ENCODE results near the gene DMD. TPM values are rescaled to one million over a fixed set of nuclear protein-coding genes. Genes with fewer than 3 reads are reported as not detected.

Gene DMD
- total RNA-seq, 1 experiment from 2014 or later, result 25.3 TPM

DNA sequence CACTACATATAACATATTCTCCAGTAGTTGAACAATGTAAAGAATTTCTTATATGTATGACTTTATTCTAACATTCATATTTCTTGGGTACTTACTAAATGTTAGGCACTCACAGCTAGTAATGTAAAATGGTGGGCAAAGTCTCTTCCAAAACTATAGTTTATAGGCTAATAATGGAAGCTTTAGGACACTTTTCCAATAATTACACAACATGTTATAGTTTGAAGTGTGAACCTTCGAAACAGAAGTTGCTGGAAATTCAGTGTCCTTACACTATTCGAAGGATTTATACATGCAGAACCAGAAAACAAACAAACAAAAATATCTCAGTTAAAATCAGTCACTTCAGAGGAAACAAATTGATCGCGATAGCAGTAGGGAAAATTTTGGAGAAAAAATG is 212.6 kb downstream of the DMD start:
- H3K4me1 ChIP-seq (replicated peaks; ENCODE audit: insufficient read depth), result no peaks in the 10 kb centered on the region
- H3K27ac ChIP-seq, result no peak overlapping the region
- TF ChIP-seq EZH2 (IDR thresholded peaks at IDR 0.05; ENCODE audit: low read depth), result no peak
- TF ChIP-seq, protein P1, sequence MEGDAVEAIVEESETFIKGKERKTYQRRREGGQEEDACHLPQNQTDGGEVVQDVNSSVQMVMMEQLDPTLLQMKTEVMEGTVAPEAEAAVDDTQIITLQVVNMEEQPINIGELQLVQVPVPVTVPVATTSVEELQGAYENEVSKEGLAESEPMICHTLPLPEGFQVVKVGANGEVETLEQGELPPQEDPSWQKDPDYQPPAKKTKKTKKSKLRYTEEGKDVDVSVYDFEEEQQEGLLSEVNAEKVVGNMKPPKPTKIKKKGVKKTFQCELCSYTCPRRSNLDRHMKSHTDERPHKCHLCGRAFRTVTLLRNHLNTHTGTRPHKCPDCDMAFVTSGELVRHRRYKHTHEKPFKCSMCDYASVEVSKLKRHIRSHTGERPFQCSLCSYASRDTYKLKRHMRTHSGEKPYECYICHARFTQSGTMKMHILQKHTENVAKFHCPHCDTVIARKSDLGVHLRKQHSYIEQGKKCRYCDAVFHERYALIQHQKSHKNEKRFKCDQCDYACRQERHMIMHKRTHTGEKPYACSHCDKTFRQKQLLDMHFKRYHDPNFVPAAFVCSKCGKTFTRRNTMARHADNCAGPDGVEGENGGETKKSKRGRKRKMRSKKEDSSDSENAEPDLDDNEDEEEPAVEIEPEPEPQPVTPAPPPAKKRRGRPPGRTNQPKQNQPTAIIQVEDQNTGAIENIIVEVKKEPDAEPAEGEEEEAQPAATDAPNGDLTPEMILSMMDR (conservative IDR thresholded peaks at IDR 0.05), result no peak
- H3K27me3 ChIP-seq (ENCODE audit: insufficient read depth, low read depth), result no peaks in the 10 kb centered on the region
- CTCF ChIA-PET, result interaction anchor here (0.6 kb wide), 1 partner anchor 51 kb away, joined by 3 read pairs; no protein-coding TSS in a partner anchor
- no peaks in the 10 kb centered on the region for H3K36me3 ChIP-seq (ENCODE audit: low read depth)
- intact Hi-C loops (cut with micrococcal nuclease; ENCODE audit: unreplicated experiment), result no loop called here
- no peak overlapping the region for H2AFZ ChIP-seq
- H3K9me2 ChIP-seq (ENCODE audit: insufficient read depth), result no peaks in the 10 kb centered on the region
- no peak overlapping the region for H3K4me2 ChIP-seq
- no peaks in the 10 kb centered on the region for H3K9me3 ChIP-seq (ENCODE audit: insufficient read depth, low read depth)
- no peak overlapping the region for H3K4me3 ChIP-seq
- BruUV-seq (replicated peaks), result no TSS peak
- no peaks in the 10 kb centered on the region for H4K20me1 ChIP-seq (ENCODE audit: insufficient read depth)
- H3K79me2 ChIP-seq (ENCODE audit: low read depth), result no peaks in the 10 kb centered on the region
- POLR2A ChIA-PET (ENCODE audit: unreplicated experiment), result no interaction called here
- no peaks in the 10 kb centered on the region for H3F3A ChIP-seq (ENCODE audit: insufficient read depth, low read depth)
- no peak for DNase-seq

DNA sequence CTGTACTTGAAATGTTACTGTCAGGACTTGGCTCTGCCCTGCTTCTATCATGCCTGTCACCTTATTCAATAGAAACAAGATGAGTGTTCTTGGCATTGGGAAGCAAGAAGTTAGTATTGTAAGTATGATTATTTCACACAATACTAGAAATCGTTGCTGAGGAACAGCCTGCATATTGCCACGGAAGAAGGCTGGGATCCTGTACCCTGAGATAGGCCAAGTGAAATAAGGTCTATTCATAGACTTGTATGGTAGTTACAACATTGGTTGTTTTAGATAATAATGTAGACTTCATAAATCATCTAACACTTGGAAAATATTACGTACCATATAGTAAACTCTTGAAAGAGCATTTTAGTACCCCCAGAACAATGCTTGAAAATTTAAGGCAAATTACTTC is 215.9 kb downstream of the DMD start:
- no peaks in the 10 kb centered on the region for H3K4me1 ChIP-seq (replicated peaks; ENCODE audit: insufficient read depth)
- H3K4me2 ChIP-seq, result no peak overlapping the region
- H2AFZ ChIP-seq, result no peak overlapping the region
- ChIA-PET CTCF (no interaction called here), POLR2A (ENCODE audit: unreplicated experiment) (no interaction called here)
- H4K20me1 ChIP-seq (ENCODE audit: insufficient read depth), result no peaks in the 10 kb centered on the region
- no peaks in the 10 kb centered on the region for H3K9me2 ChIP-seq (ENCODE audit: insufficient read depth)
- BruUV-seq (replicated peaks), result no TSS peak
- H3K9me3 ChIP-seq (ENCODE audit: insufficient read depth, low read depth), result no peaks in the 10 kb centered on the region
- H3K27me3 ChIP-seq (ENCODE audit: insufficient read depth, low read depth), result no peaks in the 10 kb centered on the region
- intact Hi-C loops (cut with micrococcal nuclease; ENCODE audit: unreplicated experiment), result no loop called here
- no peaks in the 10 kb centered on the region for H3F3A ChIP-seq (ENCODE audit: insufficient read depth, low read depth)
- no peak overlapping the region for H3K4me3 ChIP-seq
- no peaks in the 10 kb centered on the region for H3K36me3 ChIP-seq (ENCODE audit: low read depth)
- H3K79me2 ChIP-seq (ENCODE audit: low read depth), result no peaks in the 10 kb centered on the region
- no peak overlapping the region for H3K27ac ChIP-seq
- no peak for DNase-seq
- TF ChIP-seq, protein P1 (conservative IDR thresholded peaks at IDR 0.05), result no peak
- no peak for TF ChIP-seq EZH2 (IDR thresholded peaks at IDR 0.05; ENCODE audit: low read depth)

DNA sequence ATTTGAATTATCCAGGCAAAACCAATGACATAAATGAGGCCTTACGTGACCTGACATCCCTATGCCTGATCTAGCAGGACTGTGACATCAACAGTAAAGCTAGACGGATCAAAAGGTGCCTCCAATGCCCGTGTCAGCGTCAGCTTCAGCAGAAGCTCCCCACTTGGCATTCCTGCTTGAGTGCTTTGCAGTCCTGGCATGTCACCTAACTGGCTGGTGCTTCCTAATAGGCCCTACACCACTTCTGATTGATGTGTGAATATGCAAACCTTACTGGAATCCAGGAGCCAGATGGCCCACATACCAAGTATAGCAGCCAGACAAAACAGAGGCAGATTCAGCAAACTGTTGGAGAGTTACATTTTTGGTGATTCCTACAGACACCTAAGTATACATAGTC is 224.2 kb downstream of the DMD start:
- no peak overlapping the region for H3K27ac ChIP-seq
- no peaks in the 10 kb centered on the region for H3K79me2 ChIP-seq (ENCODE audit: low read depth)
- H3K4me1 ChIP-seq (replicated peaks; ENCODE audit: insufficient read depth), result no peaks in the 10 kb centered on the region
- CTCF ChIA-PET, result no interaction called here
- no peak overlapping the region for H3K4me2 ChIP-seq
- POLR2A ChIA-PET (ENCODE audit: unreplicated experiment), result no interaction called here
- no peaks in the 10 kb centered on the region for H3K9me3 ChIP-seq (ENCODE audit: insufficient read depth, low read depth)
- no peaks in the 10 kb centered on the region for H3F3A ChIP-seq (ENCODE audit: insufficient read depth, low read depth)
- no peaks in the 10 kb centered on the region for H4K20me1 ChIP-seq (ENCODE audit: insufficient read depth)
- H2AFZ ChIP-seq, result no peak overlapping the region
- DNase-seq, result no peak
- TF ChIP-seq, protein P1 (conservative IDR thresholded peaks at IDR 0.05), result no peak
- no peak for TF ChIP-seq EZH2 (IDR thresholded peaks at IDR 0.05; ENCODE audit: low read depth)
- H3K4me3 ChIP-seq, result no peak overlapping the region
- no peaks in the 10 kb centered on the region for H3K36me3 ChIP-seq (ENCODE audit: low read depth)
- intact Hi-C loops (cut with micrococcal nuclease; ENCODE audit: unreplicated experiment), result no loop called here
- H3K27me3 ChIP-seq (ENCODE audit: insufficient read depth, low read depth), result no peaks in the 10 kb centered on the region
- BruUV-seq (replicated peaks), result no TSS peak
- H3K9me2 ChIP-seq (ENCODE audit: insufficient read depth), result no peaks in the 10 kb centered on the region
